ENCODE measurements around the gene GABBR2.
A peak's percentile ranks its signal among the peaks of the same experiment; 100 is the strongest.

The GABBR2 gene

GRCh38 chr9:98567540-98568233 is 141.0 kb downstream of the GABBR2 start:
- DNase-seq: no peak

- no peak for DNase-seq
Observed at GRCh38 chr9:98565152-98566135, 143.3 kb downstream of the GABBR2 start.

GRCh38 chr9:98564714-98565113 is 144.0 kb downstream of the GABBR2 start:
- DNase-seq: no peak

- DNase-seq: no peak
Observed at GRCh38 chr9:98563988-98564387, 144.7 kb downstream of the GABBR2 start.

GRCh38 chr9:98563212-98563907 is 145.4 kb downstream of the GABBR2 start:
- peak; percentile 57 for DNase-seq

GRCh38 chr9:98559561-98559960 is 149.2 kb downstream of the GABBR2 start:
- DNase-seq: no peak

GRCh38 chr9:98558575-98558974 is 150.2 kb downstream of the GABBR2 start:
- no peak for DNase-seq

- no peak for DNase-seq
Observed at GRCh38 chr9:98556511-98556910, 152.2 kb downstream of the GABBR2 start.

- no peak for DNase-seq
Observed at GRCh38 chr9:98555651-98556465, 152.9 kb downstream of the GABBR2 start.

GRCh38 chr9:98554752-98555151 is 154.0 kb downstream of the GABBR2 start:
- DNase-seq: no peak

- DNase-seq: no peak
Observed at GRCh38 chr9:98552331-98552730, 156.4 kb downstream of the GABBR2 start.

- DNase-seq: no peak
Observed at GRCh38 chr9:98551511-98552286, 157.0 kb downstream of the GABBR2 start.

- DNase-seq: peak; percentile 75
Observed at GRCh38 chr9:98550206-98550820, 158.4 kb downstream of the GABBR2 start.

GRCh38 chr9:98549401-98549800 is 159.3 kb downstream of the GABBR2 start:
- DNase-seq: no peak

GRCh38 chr9:98547606-98548005 is 161.1 kb downstream of the GABBR2 start:
- no peak for DNase-seq

GRCh38 chr9:98545021-98545420 is 163.7 kb downstream of the GABBR2 start:
- no peak for DNase-seq

GRCh38 chr9:98541684-98542230 is 167.0 kb downstream of the GABBR2 start:
- DNase-seq: no peak

GRCh38 chr9:98540476-98540875 is 168.3 kb downstream of the GABBR2 start:
- no peak for DNase-seq

GRCh38 chr9:98539954-98540353 is 168.8 kb downstream of the GABBR2 start:
- peak; percentile 52 for DNase-seq

- no peak for DNase-seq
Observed at GRCh38 chr9:98538626-98539031, 170.1 kb downstream of the GABBR2 start.

- DNase-seq: no peak
Observed at GRCh38 chr9:98538203-98538602, 170.5 kb downstream of the GABBR2 start.

Data from MV-4-11 (cell line).